ENCODE data around the gene RHOG. TPM values are rescaled to one million over a fixed set of nuclear protein-coding genes. Genes with fewer than 3 reads are reported as not detected.
A peak's percentile ranks its signal among the peaks of the same experiment; 100 is the strongest.
"Not testable (repeated sequence)": the region's sequence is repeated elsewhere in the genome, so short reads cannot be mapped to it uniquely, and the experiment has no call there.

RHOG gene
- total RNA-seq, 1 experiment from 2014 or later: 12.0 TPM

- in situ Hi-C loops (cut with HindIII; ENCODE audit: low sequenced_read_pairs): no loop called here
These were observed 23.5 kb downstream of the RHOG start for GRCh38 chr11:3817181-3817800.

GRCh38 chr11:3816673-3817072 lies 24.1 kb downstream of the RHOG start:
- no peak for DNase-seq (ENCODE audit: low spot score)
- in situ Hi-C loops (cut with HindIII; ENCODE audit: low sequenced_read_pairs): no loop called here

More at GRCh38 chr11:3817181-3817800, 23.5 kb downstream of the RHOG start:
- DNase-seq (ENCODE audit: low spot score): no peak

GRCh38 chr11:3815845-3816244 lies 24.9 kb downstream of the RHOG start:
- DNase-seq (ENCODE audit: low spot score): no peak
- in situ Hi-C loops (cut with HindIII; ENCODE audit: low sequenced_read_pairs): no loop called here

- in situ Hi-C loops (cut with HindIII; ENCODE audit: low sequenced_read_pairs); DNase-seq (ENCODE audit: low spot score): not testable (repeated sequence)
These were observed 25.9 kb downstream of the RHOG start for GRCh38 chr11:3814832-3815231.

- no peak for DNase-seq (ENCODE audit: low spot score)
- in situ Hi-C loops (cut with HindIII; ENCODE audit: low sequenced_read_pairs): no loop called here
These were observed 29.8 kb downstream of the RHOG start for GRCh38 chr11:3810951-3811350.

- DNase-seq (ENCODE audit: low spot score): no peak
- in situ Hi-C loops (cut with HindIII; ENCODE audit: low sequenced_read_pairs): no loop called here
These were observed 30.3 kb downstream of the RHOG start for GRCh38 chr11:3810446-3810845.

DNA sequence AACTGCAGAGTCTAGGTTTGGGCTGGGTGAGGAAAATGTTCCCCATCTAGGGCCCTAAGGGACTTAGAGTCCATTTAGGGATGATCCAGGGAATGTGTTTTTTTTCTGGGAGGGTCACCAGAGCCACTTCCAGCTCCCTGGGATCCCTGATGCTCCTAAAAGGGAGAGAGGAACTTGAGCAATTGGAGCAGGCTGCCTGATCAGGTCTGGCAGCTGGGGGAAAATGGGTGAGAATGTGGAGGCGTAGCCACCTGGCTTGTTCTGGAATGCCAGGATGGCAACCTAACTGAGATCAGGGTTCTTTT lies 31.2 kb downstream of the RHOG start:
- in situ Hi-C loops (cut with HindIII; ENCODE audit: low sequenced_read_pairs): no loop called here
- DNase-seq (ENCODE audit: low spot score): no peak

DNA sequence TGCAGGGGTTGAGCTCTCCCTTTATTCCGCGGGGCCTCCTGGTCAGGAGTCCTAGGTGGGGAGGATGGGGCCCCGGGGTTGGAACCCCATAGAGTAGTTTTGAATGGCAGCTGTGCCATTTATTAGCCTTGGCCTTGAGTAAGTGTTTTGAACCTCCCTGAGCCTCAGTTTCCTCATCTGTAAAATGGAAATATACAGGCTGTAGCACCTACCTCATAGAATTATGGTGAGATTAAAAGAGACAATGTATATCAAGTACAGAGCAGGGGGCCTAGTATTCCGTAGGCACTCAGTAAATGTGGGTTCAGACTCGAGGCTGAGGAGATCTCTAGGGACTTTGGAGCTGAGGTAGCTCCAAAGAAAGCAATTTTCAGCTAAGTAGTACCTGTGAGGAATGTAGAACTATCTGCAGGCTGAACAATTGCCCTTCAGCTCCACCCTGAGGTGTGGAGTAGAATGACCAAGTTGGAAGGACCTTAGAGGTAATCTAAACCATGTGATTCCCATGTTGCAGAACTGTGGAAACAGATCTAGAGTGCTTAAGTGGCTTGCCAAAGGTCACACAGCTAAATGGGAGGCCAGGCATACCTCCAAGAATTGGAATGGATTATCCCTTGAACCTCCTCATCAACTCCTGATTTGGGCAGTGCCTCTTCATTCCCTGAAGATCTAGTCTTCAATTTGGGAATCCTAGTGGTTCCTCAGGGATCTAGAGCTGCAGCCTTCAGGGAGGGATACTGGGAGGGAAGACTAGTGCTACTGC lies 31.7 kb downstream of the RHOG start:
- in situ Hi-C loops (cut with HindIII; ENCODE audit: low sequenced_read_pairs): no loop called here
- peak; percentile 70 for DNase-seq (ENCODE audit: low spot score)

DNA sequence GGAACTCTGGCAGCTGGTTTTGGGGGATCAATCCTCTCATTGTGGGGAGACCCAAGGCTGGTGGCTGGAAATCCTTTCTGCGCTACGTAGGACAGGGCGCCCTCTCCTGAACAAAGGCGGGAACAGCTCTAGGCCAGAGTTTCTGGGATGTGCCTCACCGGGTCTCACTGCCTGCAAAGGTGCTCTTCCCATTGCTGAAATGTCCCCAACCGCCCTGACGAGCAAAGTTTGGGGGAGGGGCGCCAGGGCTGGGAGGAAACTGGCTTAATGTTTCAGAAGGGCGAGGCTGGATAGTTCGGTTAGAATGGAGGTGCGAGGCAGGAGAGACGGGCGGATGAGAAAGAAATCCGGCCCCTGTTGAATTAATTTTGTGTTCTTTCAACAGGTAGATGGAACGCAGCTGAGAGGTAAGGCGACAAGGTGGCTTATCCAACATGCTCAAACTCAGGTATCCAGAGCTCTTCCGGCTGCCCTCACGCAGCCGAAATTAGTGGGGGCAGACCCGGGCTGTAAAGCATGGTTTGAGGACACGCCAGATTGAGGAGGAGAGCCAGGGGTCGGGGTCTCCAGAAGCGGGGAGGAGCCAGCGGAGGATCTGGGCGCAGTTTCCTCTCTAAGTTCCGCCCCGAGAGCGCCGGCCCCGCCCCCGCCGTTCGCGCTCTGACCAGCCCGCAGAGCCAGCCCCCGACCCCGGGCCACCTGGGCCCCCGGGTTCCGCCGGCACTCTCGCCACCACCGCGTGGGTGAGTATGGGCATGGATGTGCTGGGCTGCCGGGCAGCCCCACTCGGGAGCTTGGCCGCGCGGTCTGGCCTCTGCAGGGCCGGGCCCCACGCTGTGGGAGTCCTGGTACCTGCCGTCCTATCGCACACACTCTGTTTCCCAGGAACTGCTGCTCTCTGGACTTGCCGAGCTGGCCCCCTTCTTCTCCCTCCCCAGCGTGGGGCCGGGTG lies 32.6 kb downstream of the RHOG start, which contains the start of gene PGAP2:
Gene PGAP2 (plus strand): TSS at position 652 of the 952 bp plus-strand sequence. CDS start 2,700 bp downstream, outside the sequence.
- DNase-seq (ENCODE audit: low spot score): peak; percentile 66
- in situ Hi-C loops (cut with HindIII; ENCODE audit: low sequenced_read_pairs): no loop called here

- in situ Hi-C loops (cut with HindIII; ENCODE audit: low sequenced_read_pairs): no loop called here
These were observed 36.8 kb downstream of the RHOG start for GRCh38 chr11:3803726-3804495.

DNA sequence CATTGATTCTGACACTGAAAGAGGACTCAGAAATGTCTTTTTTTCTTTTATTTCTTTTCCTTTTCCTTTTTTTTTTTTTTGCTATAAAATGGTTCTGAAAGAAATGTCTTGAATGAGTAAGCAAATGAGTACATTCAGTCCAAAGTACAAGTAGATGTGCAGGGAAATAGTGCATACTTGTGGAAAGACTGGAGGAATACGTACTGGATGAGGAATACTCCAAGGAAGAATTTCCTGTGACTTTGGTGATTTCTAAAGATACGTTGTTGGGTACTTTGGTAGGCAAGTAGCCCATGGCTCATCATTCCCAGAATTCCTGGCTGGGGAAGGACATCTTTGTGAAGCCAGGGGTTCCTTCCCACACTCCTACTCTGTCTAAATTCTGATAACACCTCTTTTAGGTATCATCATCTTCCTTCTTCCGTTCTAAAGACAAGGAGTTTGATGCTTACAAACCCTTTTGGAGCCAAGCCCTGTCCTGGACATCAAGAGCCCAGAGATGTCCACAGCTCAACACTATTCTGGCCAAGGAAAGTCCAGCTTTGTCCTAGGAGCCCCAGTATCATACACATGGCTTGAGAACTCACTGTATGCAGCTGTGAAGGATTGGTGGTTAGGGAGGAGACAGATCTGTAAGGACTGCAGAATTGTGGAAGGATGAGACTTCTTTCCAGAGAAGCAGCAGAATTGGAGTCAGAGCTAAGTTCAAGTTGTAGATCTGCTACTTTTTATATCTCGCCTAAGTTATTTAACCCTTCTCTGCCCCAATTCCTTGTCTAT lies 38.6 kb downstream of the RHOG start:
- in situ Hi-C loops (cut with HindIII; ENCODE audit: low sequenced_read_pairs): no loop called here
- DNase-seq (ENCODE audit: low spot score): no peak

More at GRCh38 chr11:3803726-3804495, 36.8 kb downstream of the RHOG start:
- no peak for DNase-seq (ENCODE audit: low spot score)

DNA sequence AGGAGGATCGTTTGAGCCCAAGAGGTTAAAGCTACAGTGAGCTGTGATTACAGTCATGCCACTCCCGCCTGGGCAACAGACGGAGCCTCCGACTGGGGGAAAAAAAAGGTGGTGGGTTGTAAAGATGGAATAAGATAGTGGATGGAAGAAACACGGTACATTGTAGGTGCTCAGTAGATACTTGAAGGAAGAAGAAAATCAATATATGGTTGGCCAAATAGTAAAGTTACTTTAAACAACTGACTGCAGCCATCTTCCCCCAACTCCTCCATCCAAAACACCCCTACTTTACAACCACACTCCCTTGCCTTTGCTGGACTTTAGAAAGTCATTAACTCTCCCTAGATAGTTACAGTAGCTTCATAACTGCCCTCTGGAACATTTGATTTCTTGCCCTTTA lies 40.9 kb downstream of the RHOG start:
- no peak for DNase-seq (ENCODE audit: low spot score)
- in situ Hi-C loops (cut with HindIII; ENCODE audit: low sequenced_read_pairs): loop anchor here (5.0 kb wide), 1 partner anchor 38 kb away; no protein-coding TSS in a partner anchor

DNA sequence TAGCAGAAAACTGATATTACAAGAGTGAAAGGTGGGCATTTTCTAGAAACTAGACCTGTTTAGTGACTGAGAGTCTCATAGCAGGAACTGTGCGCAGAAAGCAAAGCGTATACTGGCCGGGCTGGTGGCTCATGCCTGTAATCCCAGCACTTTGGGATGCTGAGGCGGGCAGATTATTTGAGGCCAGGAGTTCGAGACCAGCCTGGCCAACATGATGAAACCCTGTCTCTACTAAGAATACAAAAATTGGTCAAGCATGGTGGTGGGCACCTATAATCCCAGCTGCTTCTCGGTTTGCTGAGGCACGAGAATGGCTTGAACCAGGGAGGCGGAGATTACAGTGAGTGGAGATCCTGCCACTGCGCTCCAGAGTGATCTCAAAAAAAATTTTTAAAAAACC lies 41.6 kb downstream of the RHOG start:
- DNase-seq (ENCODE audit: low spot score): no peak
- in situ Hi-C loops (cut with HindIII; ENCODE audit: low sequenced_read_pairs): loop anchor here (5.0 kb wide), 1 partner anchor 37 kb away; no protein-coding TSS in a partner anchor

DNA sequence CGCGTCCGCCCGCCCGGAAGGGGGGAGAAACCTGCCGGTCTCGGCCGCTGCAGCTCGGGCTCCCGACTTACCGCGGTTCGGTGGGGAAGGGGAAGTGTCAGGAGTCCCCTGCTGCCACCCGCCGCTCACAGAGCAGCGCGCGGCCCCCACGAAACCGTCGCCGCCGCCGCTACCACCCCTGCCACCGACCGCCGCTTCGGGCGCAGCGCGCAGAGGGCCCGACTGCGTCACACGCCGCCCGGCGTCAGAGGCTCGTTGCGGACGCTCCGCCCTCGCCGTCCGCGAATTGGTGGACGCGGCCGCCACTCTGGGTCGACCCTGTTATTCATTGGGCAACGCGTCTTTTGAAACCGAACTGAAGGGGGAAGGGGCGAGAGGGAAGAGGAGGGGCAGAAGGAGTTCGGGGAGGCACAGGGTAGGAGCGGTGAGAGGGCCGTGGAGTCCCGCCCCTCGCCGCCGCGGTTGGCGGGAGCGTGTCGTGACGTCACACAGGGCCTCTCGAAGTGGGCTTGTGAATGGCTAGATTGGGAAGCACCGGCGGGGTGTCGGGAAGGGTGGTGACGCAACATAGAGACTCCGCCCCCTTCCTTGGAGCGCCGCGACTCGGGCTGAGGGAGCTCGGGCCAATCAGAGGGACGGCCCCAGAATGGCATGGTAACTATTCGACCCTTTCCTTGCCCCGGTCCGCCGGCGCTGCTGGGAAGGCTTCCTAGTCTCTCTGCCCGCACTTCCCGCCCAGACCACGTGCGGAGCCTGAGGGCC lies 43.2 kb downstream of the RHOG start, which contains the start of gene NUP98:
Gene NUP98 (minus strand): TSS at position 226 of the 762 bp plus-strand sequence. CDS start 15,437 bp downstream, outside the sequence.
- in situ Hi-C loops (cut with HindIII; ENCODE audit: low sequenced_read_pairs): loop anchor here (5.0 kb wide), 1 partner anchor 35 kb away; no protein-coding TSS in a partner anchor
- peak; percentile 100 for DNase-seq (ENCODE audit: low spot score)

GRCh38 chr11:3796801-3797328 lies 43.9 kb downstream of the RHOG start:
- no peak for DNase-seq (ENCODE audit: low spot score)
- in situ Hi-C loops (cut with HindIII; ENCODE audit: low sequenced_read_pairs): loop anchor here (5.0 kb wide), 1 partner anchor 35 kb away; no protein-coding TSS in a partner anchor

GRCh38 chr11:3796346-3796745 lies 44.4 kb downstream of the RHOG start:
- in situ Hi-C loops (cut with HindIII; ENCODE audit: low sequenced_read_pairs): loop anchor here (5.0 kb wide), 1 partner anchor 34 kb away; no protein-coding TSS in a partner anchor
- no peak for DNase-seq (ENCODE audit: low spot score)

- in situ Hi-C loops (cut with HindIII; ENCODE audit: low sequenced_read_pairs): loop anchor here (5.0 kb wide), 1 partner anchor 34 kb away; no protein-coding TSS in a partner anchor
- no peak for DNase-seq (ENCODE audit: low spot score)
These were observed 44.8 kb downstream of the RHOG start for GRCh38 chr11:3796002-3796311.
